Stimulated activated naive B cell treated with anti-CD40 and anti-IgM and Interleukin-4, amounts not matched to agents 10 μg/mL and 1 μg/mL and 100 μg/mL, for 72 hours (primary cell): Measurements from ENCODE around the gene DNAAF1.
"Not testable (repeated sequence)": the region's sequence is repeated elsewhere in the genome, so short reads cannot be mapped to it uniquely, and the experiment has no call there.

Experiments
- ATAC-seq, 2 donors: fragments of 150-1000 bp; cut with Tn5 transposase; replicated peaks; 2 replicates each; pipeline ENCODE4 v1.10.0; 2021; ENCODE audit warnings: moderate library complexity in 1 of 2
- DNase-seq: peaks from one replicate; pipeline ENCODE4 v3.0.0; 2021
- H3K27ac Mint-ChIP-seq: one replicate; pipeline ENCODE4 v1.8.0; 2022; ENCODE audit warnings: mild to moderate bottlenecking, mixed read lengths
- H3K27me3 Mint-ChIP-seq, 2 donors: one replicate each; pipeline ENCODE4 v1.8.0; 2022; ENCODE audit warnings: mixed read lengths in 2 of 2
- H3K36me3 Mint-ChIP-seq, 2 donors: one replicate each; pipeline ENCODE4 v1.8.0; 2022; ENCODE audit warnings: mixed read lengths in 2 of 2, mild to moderate bottlenecking in 1 of 2
- H3K4me1 Mint-ChIP-seq, 2 donors: one replicate each; pipeline ENCODE4 v1.8.0; 2022; ENCODE audit warnings: mixed read lengths in 2 of 2, mild to moderate bottlenecking in 1 of 2
- H3K4me3 Mint-ChIP-seq, 2 donors: one replicate each; pipeline ENCODE4 v1.8.0; 2022; ENCODE audit warnings: mild to moderate bottlenecking in 2 of 2, mixed read lengths in 2 of 2, moderate library complexity in 1 of 2
- H3K9me3 Mint-ChIP-seq, 2 donors: one replicate each; pipeline ENCODE4 v1.8.0; 2022; ENCODE audit warnings: mixed read lengths in 2 of 2, mild to moderate bottlenecking in 1 of 2

DNAAF1 gene

GRCh38 chr16:84194018-84194417 lies 48.9 kb downstream of the DNAAF1 start:
- H3K36me3 Mint-ChIP-seq: no peaks in the 10 kb centered on the region
- H3K4me1 Mint-ChIP-seq: peaks cover 9 to 18% of the 10 kb centered on the region in 2 donors
- ATAC-seq (peak; percentile 35 to 45), DNase-seq (no peak)
- peak overlapping the region; percentile 54 to 81 for H3K4me3 Mint-ChIP-seq
- H3K27me3 Mint-ChIP-seq: peaks cover 0 to 10% of the 10 kb centered on the region in 2 donors
- H3K9me3 Mint-ChIP-seq: no peaks in the 10 kb centered on the region
- H3K27ac Mint-ChIP-seq: peak overlapping the region; percentile 69

DNA sequence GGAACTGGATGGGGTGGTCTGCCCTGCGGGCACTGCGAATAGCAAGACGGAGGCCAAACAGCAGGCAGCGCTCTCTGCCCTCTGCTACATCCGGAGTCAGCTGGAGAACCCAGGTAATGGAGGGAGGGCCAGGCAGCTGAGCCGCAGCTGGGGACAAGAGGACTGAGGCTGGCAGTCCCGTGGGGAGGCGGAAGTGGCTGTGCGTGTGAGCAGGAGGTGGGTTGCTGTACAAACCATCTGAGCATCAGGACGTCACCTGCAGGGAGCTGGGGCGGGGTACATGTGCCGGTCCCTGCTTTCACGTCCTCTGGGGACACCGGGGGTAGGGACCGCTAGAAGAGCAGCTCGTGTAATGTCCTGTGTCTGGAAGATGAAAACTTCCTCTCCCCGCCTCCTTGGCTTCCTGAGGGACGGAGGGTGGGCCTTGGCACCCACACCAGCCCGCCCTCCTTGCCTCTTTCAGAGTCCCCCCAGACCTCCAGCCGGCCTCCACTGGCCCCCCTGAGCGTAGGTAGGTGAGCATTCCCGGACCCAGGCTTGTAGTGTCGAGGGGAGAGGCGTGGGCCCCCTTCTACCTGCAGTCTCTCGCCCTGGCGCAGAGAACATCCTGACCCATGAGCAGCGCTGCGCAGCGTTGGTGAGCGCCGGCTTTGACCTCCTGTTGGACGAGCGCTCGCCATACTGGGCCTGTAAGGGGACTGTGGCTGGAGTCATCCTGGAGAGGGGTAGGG lies 49.5 kb downstream of the DNAAF1 start:
- Mint-ChIP-seq H3K9me3 (no peaks in the 10 kb centered on the region), H3K4me3 (peak overlapping the region; percentile 54 to 81), H3K27ac (peak overlapping the region; percentile 69), H3K4me1 (peaks cover 9 to 18% of the 10 kb centered on the region in 2 donors), H3K27me3 (peaks cover 0 to 10% of the 10 kb centered on the region in 2 donors), H3K36me3 (no peaks in the 10 kb centered on the region)
- peak; percentile 54 for DNase-seq
- ATAC-seq: peak; percentile 87 to 89

- Mint-ChIP-seq H3K9me3 (no peaks in the 10 kb centered on the region), H3K27me3 (peaks cover 0 to 10% of the 10 kb centered on the region in 2 donors), H3K4me3 (peak overlapping the region in 1 of 2 donors; percentile 61), H3K36me3 (no peaks in the 10 kb centered on the region), H3K4me1 (peaks cover 9 to 18% of the 10 kb centered on the region in 2 donors), H3K27ac (no peak overlapping the region)
- no peak for ATAC-seq
- DNase-seq: no peak
Measured at GRCh38 chr16:84195201-84196093, 50.3 kb downstream of the DNAAF1 start.

- no peak for DNase-seq
- Mint-ChIP-seq H3K27ac (no peak overlapping the region), H3K36me3 (no peaks in the 10 kb centered on the region)
Measured at GRCh38 chr16:84196101-84196500, 51.0 kb downstream of the DNAAF1 start.

DNA sequence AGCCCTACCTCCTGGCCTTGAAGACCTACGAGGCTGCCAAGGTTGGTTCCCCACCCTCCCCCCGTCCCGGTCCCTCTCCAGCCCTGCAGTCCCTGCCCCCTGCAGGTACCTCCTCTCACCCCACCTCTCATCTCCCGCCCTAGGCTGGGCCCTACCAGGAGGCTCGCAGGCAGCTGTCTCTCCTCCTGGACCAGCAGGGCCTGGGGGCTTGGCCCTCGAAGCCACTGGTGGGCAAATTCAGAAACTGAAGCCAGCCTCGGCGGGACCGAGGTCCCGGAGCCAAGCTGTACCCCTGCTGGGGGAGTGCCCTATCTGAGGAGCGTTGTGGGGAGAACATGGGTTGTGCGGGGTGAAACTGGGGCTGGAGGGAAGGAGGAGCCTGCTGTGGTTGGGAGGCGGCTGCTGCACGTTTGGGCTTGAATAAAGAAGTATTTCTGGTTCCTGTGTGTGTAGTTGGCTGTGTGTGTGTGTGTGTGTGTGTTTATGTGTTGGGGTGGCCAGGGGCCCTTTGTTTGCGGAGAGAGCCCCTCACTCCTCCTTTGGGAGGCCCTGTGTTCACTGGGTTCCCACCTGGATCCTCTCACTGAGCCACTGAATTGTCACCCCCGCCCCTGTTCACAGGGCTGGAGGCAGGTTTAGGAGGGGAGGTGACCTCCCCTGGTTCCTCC lies 51.8 kb downstream of the DNAAF1 start:
- Mint-ChIP-seq H3K4me3 (no peak overlapping the region), H3K9me3 (no peaks in the 10 kb centered on the region), H3K4me1 (peaks cover 9 to 18% of the 10 kb centered on the region in 2 donors), H3K27me3 (peaks cover 0 to 10% of the 10 kb centered on the region in 2 donors), H3K36me3 (no peaks in the 10 kb centered on the region), H3K27ac (no peak overlapping the region)
- no peak for ATAC-seq
- no peak for DNase-seq

More at GRCh38 chr16:84196101-84196500, 51.0 kb downstream of the DNAAF1 start:
- Mint-ChIP-seq H3K9me3 (no peaks in the 10 kb centered on the region), H3K4me1 (peaks cover 9 to 18% of the 10 kb centered on the region in 2 donors), H3K4me3 (no peak overlapping the region), H3K27me3 (peaks cover 0 to 10% of the 10 kb centered on the region in 2 donors)
- ATAC-seq: no peak

GRCh38 chr16:84197466-84198128 lies 52.5 kb downstream of the DNAAF1 start:
- H3K27me3 Mint-ChIP-seq: peaks cover 0 to 10% of the 10 kb centered on the region in 2 donors
- DNase-seq: no peak
- no peak overlapping the region for H3K4me3 Mint-ChIP-seq

DNA sequence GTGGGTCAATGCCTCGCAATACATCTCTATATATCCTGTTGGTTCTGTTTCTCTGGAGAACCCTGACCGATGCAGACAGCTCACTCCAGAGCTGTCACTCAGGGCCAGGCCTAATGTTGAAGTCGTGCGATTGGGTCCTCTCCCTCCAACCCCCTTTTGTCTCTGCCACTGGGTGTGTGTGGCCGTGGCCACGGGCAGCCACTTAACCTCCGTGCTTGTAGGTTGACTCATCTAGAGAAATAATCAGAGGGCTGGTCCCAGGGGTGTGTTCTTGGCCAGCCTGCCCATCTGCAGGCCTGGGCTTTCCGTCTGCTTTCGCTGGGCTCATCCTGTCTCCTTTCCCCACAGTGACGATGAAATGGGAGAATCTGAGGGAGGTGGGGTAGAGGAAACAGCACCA lies 53.3 kb downstream of the DNAAF1 start:
- H3K36me3 Mint-ChIP-seq: no peaks in the 10 kb centered on the region
- peaks cover 9 to 17% of the 10 kb centered on the region in 2 donors for H3K4me1 Mint-ChIP-seq
- peaks cover 0 to 10% of the 10 kb centered on the region in 2 donors for H3K27me3 Mint-ChIP-seq
- no peaks in the 10 kb centered on the region for H3K9me3 Mint-ChIP-seq
- no peak overlapping the region for H3K4me3 Mint-ChIP-seq
- ATAC-seq: no peak
- DNase-seq: no peak
- no peak overlapping the region for H3K27ac Mint-ChIP-seq

More at GRCh38 chr16:84197466-84198128, 52.5 kb downstream of the DNAAF1 start:
- Mint-ChIP-seq H3K27ac (no peak overlapping the region), H3K4me1 (peaks cover 9 to 18% of the 10 kb centered on the region in 2 donors), H3K36me3 (no peaks in the 10 kb centered on the region), H3K9me3 (no peaks in the 10 kb centered on the region)
- no peak for ATAC-seq

- no peak for ATAC-seq
- Mint-ChIP-seq H3K4me1 (peaks cover 7 to 10% of the 10 kb centered on the region in 2 donors), H3K4me3 (no peak overlapping the region), H3K27me3 (peaks cover 0 to 9% of the 10 kb centered on the region in 2 donors), H3K36me3 (no peaks in the 10 kb centered on the region), H3K9me3 (no peaks in the 10 kb centered on the region), H3K27ac (no peak overlapping the region)
- DNase-seq: no peak
Measured at GRCh38 chr16:84199097-84199496, 54.0 kb downstream of the DNAAF1 start.

DNA sequence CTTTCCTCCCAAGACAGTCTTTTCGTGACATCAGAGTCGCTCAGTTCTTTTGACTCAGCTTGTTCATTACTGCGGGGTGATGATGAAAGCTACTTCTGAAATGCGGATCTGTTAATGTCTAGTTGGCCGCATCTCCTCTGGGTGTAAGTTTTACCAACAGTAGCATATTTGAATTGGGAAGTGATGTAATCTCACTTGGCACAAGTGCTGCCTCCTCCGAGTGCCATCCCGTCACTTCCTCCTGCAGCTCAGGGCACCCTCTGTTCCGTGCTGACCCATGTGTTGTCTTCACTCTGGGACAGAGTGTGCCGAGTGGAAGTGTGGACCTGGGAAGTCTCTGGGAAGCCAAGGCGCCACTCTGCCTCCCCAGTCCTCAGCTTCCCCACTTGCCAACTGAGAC lies 54.8 kb downstream of the DNAAF1 start:
- Mint-ChIP-seq H3K36me3 (no peaks in the 10 kb centered on the region), H3K4me3 (no peak overlapping the region), H3K27me3 (peaks cover 0 to 1% of the 10 kb centered on the region in 2 donors), H3K27ac (no peak overlapping the region), H3K4me1 (peaks cover 0 to 2% of the 10 kb centered on the region in 2 donors), H3K9me3 (no peaks in the 10 kb centered on the region)
- DNase-seq (no peak), ATAC-seq (no peak)

- DNase-seq, H3K27ac Mint-ChIP-seq, H3K4me3 Mint-ChIP-seq, H3K36me3 Mint-ChIP-seq, ATAC-seq, H3K4me1 Mint-ChIP-seq, H3K9me3 Mint-ChIP-seq, H3K27me3 Mint-ChIP-seq: not testable (repeated sequence)
Measured at GRCh38 chr16:84204551-84204950, 59.4 kb downstream of the DNAAF1 start.

DNA sequence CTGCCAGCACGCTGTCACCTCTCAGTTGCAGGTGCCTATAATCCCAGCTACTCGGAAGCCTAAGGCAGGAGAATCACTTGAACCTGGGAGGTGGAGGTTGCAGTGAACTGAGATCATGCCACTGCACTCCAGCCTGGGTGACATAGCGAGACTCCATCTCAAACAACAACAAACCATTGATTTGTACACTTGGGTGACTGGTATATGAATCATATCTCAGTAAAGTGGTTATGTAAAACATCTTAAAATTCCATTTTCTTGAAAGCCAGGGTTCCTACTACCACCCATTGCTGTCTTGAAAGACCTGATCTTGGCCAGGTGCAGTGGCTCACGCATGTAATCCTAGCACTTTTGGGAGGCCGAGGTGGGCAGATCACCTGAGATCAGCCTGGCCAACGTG lies 60.0 kb downstream of the DNAAF1 start:
- H3K9me3 Mint-ChIP-seq, H3K4me1 Mint-ChIP-seq, H3K27me3 Mint-ChIP-seq, H3K36me3 Mint-ChIP-seq, ATAC-seq, DNase-seq, H3K27ac Mint-ChIP-seq, H3K4me3 Mint-ChIP-seq: not testable (repeated sequence)

DNA sequence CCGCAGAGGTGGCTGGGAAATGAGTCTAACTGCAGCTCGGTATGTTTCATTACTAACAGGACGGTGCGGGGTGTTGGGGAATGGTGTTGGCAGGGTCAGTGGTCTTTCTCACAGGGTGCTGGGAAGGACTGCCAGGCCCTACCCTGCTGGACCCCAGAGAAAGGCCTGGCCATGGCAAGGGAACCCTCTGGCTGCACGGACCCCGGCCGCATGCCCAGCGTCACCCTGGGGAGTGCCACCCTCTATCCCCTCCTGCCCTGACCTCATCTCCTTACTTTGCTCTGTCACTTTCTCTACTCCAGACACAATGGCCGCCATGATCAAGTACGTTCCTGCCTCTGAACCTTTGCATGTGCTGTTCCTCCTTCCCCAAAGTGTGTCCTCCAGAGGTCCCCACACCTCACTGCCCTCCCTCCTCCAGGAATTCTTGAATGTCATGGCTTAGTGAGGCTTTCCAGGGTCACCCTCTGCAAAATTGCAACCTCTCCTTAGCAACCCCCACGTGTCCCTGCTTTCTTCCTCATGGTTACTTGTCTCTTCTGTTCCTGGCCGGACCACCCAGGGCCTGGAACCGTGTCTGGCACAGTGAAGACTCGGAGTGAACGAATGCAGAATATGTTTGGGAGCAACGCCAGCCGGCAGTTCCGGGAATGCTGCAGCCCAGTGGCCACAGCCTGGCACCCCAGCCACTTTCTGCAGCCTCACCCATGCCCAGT lies 61.0 kb downstream of the DNAAF1 start:
- Mint-ChIP-seq H3K27me3 (peaks cover 7 to 8% of the 10 kb centered on the region in 2 donors), H3K9me3 (peaks cover 0 to 2% of the 10 kb centered on the region in 2 donors), H3K27ac (no peak overlapping the region), H3K4me3 (no peak overlapping the region), H3K36me3 (no peaks in the 10 kb centered on the region), H3K4me1 (no peaks in the 10 kb centered on the region)
- DNase-seq: no peak
- ATAC-seq: no peak

- H3K9me3 Mint-ChIP-seq: peaks cover 0 to 2% of the 10 kb centered on the region in 2 donors
- H3K4me3 Mint-ChIP-seq: no peak overlapping the region
- no peak overlapping the region for H3K27ac Mint-ChIP-seq
- ATAC-seq (no peak), DNase-seq (no peak)
- H3K27me3 Mint-ChIP-seq: peaks cover 7 to 8% of the 10 kb centered on the region in 2 donors
- no peaks in the 10 kb centered on the region for H3K36me3 Mint-ChIP-seq
- H3K4me1 Mint-ChIP-seq: no peaks in the 10 kb centered on the region
Measured at GRCh38 chr16:84207251-84207650, 62.1 kb downstream of the DNAAF1 start.
